Endothelial cell of umbilical vein (primary cell): ENCODE results near the gene XKR3. TPM values are rescaled to one million over a fixed set of nuclear protein-coding genes. Genes with fewer than 3 reads are reported as not detected.

Experiments
- BruUV-seq: library from RNA; stranded (reverse); fragments of 400-500 nt; replicated peaks from 2 replicates; lab custom pipeline; 2021; lab: Mats Ljungman, UMichigan
- CTCF ChIA-PET: fragments of 300-600, 350-600 bp; sonication (Branson Sonifier 250); formaldehyde crosslinking; loops from one replicate; lab custom pipeline; 2021; ENCODE audit warnings: antibody characterized with exemption, inconsistent platforms; lab: Charles Lee
- POLR2A ChIA-PET: fragments of 300-600, 350-600 bp; sonication (Branson Sonifier 250); formaldehyde crosslinking; loops from one replicate; lab custom pipeline; 2021; ENCODE audit warnings: antibody characterized with exemption, inconsistent platforms; lab: Charles Lee
- DNase-seq: peaks from one replicate; pipeline ENCODE4 v3.0.0-alpha.2; 2011; ENCODE audit warnings: low read depth, low spot score
- FAIRE-seq: peaks from 2 replicates; lab custom pipeline; 2011; peaks lifted over from hg19 to GRCh38; lab: Jason Lieb, UNC
- H2AFZ ChIP-seq: 2 replicates; pipeline ENCODE4 v1.6.0; 2012; ENCODE audit warnings: low read depth, low read length, control low read depth, inconsistent platforms
- H3K27ac ChIP-seq: 2 replicates; pipeline ENCODE4 v1.5.1; 2011; ENCODE audit warnings: low read depth, mild to moderate bottlenecking, control low read depth, low read length, moderate library complexity; ENCODE audit not compliant: insufficient read depth
- H3K27me3 ChIP-seq, 2 experiments: 2 replicates each; pipeline versions ENCODE4 v1.6.0 to v1.6.1; 2011; ENCODE audit warnings: low read length in 2 of 2, mixed read lengths in 1 of 2; ENCODE audit not compliant: control insufficient read depth in 2 of 2, insufficient read depth in 2 of 2
- H3K36me3 ChIP-seq, 2 experiments: 2 replicates in 1 of 2; 3 replicates in 1 of 2; pipeline ENCODE4 v1.5.1; 2011; ENCODE audit warnings: low read length in 2 of 2, mild to moderate bottlenecking in 1 of 2, moderate library complexity in 1 of 2; ENCODE audit not compliant: control insufficient read depth in 2 of 2, insufficient read depth in 2 of 2; ENCODE audit errors: extremely low read depth in 1 of 2
- H3K4me1 ChIP-seq: 3 replicates; pipeline ENCODE4 v1.5.1; 2011; ENCODE audit warnings: mild to moderate bottlenecking, low read length; ENCODE audit not compliant: control insufficient read depth, insufficient read depth; ENCODE audit errors: extremely low read depth
- H3K4me2 ChIP-seq: 2 replicates; pipeline ENCODE4 v1.6.1; 2011; ENCODE audit warnings: low read length, control low read depth, mixed read lengths; ENCODE audit not compliant: insufficient read depth
- H3K4me3 ChIP-seq, 3 experiments: fragments of 200-600 bp in 1 of 3; sonication (generic), shearing (Covaris generic) in 1 of 3; replicated peaks in 1 of 3; 2 replicates each; pipeline ENCODE4 v1.5.1; 2011 to 2016; ENCODE audit warnings: control low read depth in 3 of 3, low read length in 3 of 3, mild to moderate bottlenecking in 2 of 3, inconsistent platforms in 1 of 3, low read depth in 1 of 3, moderate library complexity in 1 of 3; ENCODE audit not compliant: insufficient read depth in 1 of 3
- H3K79me2 ChIP-seq: 2 replicates; pipeline ENCODE4 v1.6.0; 2012; ENCODE audit warnings: low read length, inconsistent platforms; ENCODE audit not compliant: control insufficient read depth, insufficient read depth
- H3K9ac ChIP-seq: replicated peaks from 2 replicates; pipeline ENCODE3; 2011; ENCODE audit warnings: low read length, control low read depth; ENCODE audit not compliant: insufficient read depth; ENCODE audit errors: extremely low read depth
- H3K9me1 ChIP-seq: replicated peaks from 3 replicates; pipeline ENCODE4 v1.6.0; 2011; ENCODE audit warnings: mild to moderate bottlenecking, low read length; ENCODE audit not compliant: control insufficient read depth, insufficient read depth; ENCODE audit errors: extremely low read depth
- H3K9me3 ChIP-seq: replicated peaks from 2 replicates; pipeline ENCODE4 v1.5.1; 2012; ENCODE audit warnings: low read length, inconsistent platforms; ENCODE audit not compliant: control insufficient read depth, insufficient read depth
- H4K20me1 ChIP-seq: replicated peaks from 2 replicates; pipeline ENCODE3; 2011; ENCODE audit warnings: mild to moderate bottlenecking, low read length; ENCODE audit not compliant: control insufficient read depth, insufficient read depth; ENCODE audit errors: extremely low read depth
- EZH2 ChIP-seq: IDR thresholded peaks from 2 replicates; pipeline ENCODE4 v1.6.1; 2012; ENCODE audit warnings: borderline replicate concordance, low read depth, mild to moderate bottlenecking, moderate library complexity, low read length, inconsistent platforms; ENCODE audit not compliant: severe bottlenecking
- FOS ChIP-seq: IDR thresholded peaks from 2 replicates; pipeline ENCODE4 v1.6.1; 2011; ENCODE audit warnings: mild to moderate bottlenecking, low read length, moderate library complexity, borderline replicate concordance; ENCODE audit not compliant: insufficient read depth
- GATA2 ChIP-seq: IDR thresholded peaks from 2 replicates; pipeline ENCODE4 v1.7.0; 2011; ENCODE audit warnings: low read depth, mild to moderate bottlenecking, moderate library complexity, mixed read lengths, low read length; ENCODE audit not compliant: insufficient read length, insufficient read depth
- JUN ChIP-seq: IDR thresholded peaks from 2 replicates; pipeline ENCODE4 v1.6.1; 2011; ENCODE audit warnings: borderline replicate concordance, low read depth; ENCODE audit not compliant: insufficient read length, insufficient read depth
- MYC ChIP-seq: IDR thresholded peaks from one replicate; pipeline ENCODE4 v1.6.1; 2011; ENCODE audit warnings: mild to moderate bottlenecking, low read depth, low read length
- POLR2A ChIP-seq: IDR thresholded peaks from 2 replicates; pipeline ENCODE4 v1.6.1; 2012; ENCODE audit warnings: low read depth, mild to moderate bottlenecking, control low read depth, low read length
- POLR2AphosphoS5 ChIP-seq: IDR thresholded peaks from 2 replicates; pipeline ENCODE4 v1.6.1; 2012; ENCODE audit warnings: low read depth, mild to moderate bottlenecking, control low read depth, low read length, moderate library complexity; ENCODE audit not compliant: insufficient read depth
- dilution Hi-C: fragments of 300-500 bp; cut with MboI; formaldehyde crosslinking; loops from one replicate; pipeline ENCODE4 v1.15.0; 2019; ENCODE audit warnings: low sequenced_read_pairs; ENCODE audit not compliant: extremely low pct_ligation_motif_present
- intact Hi-C: fragments of 100-400 bp; cut with micrococcal nuclease; formaldehyde crosslinking; loops from one replicate; pipeline ENCODE4 v1.10.0; 2022
- polyA plus RNA-seq, 4 experiments: library from polyadenylated mRNA; depleted of rRNA in 3 of 4; stranded (reverse) in 3 of 4; unstranded in 1 of 4; fragments of >200 nt; gene quantifications; 2 replicates each; pipeline versions ENCODE4 v1.2.1 to v1.2.3, GENCODE V29; 2011 to 2012; ENCODE audit warnings: missing spikeins in 1 of 4
- total RNA-seq: library from RNA; stranded (reverse); gene quantifications from 2 replicates; pipeline ENCODE4 v1.2.3, GENCODE V29; 2021
- TF ChIP-seq, protein P1 (sequence below): IDR thresholded peaks from 2 replicates; pipeline ENCODE4 v1.6.1; 2011; ENCODE audit not compliant: insufficient read depth, insufficient read length
- TF ChIP-seq, protein P2 (sequence below), 2 donors: IDR thresholded peaks; 1 replicate in 1 of 2; 2 replicates in 1 of 2; pipeline ENCODE4 v1.5.1; 2011; ENCODE audit warnings: low read length in 2 of 2, mild to moderate bottlenecking in 2 of 2, moderate library complexity in 2 of 2, control low read depth in 1 of 2, inconsistent platforms in 1 of 2, low read depth in 1 of 2; ENCODE audit not compliant: insufficient read depth in 1 of 2; ENCODE audit errors: extremely low read depth in 1 of 2

Gene XKR3
- total and polyA plus RNA-seq, 2 donors (not counting 3 experiments of a cell fraction or from before 2014, with no cell fraction given) = not detected

DNA sequence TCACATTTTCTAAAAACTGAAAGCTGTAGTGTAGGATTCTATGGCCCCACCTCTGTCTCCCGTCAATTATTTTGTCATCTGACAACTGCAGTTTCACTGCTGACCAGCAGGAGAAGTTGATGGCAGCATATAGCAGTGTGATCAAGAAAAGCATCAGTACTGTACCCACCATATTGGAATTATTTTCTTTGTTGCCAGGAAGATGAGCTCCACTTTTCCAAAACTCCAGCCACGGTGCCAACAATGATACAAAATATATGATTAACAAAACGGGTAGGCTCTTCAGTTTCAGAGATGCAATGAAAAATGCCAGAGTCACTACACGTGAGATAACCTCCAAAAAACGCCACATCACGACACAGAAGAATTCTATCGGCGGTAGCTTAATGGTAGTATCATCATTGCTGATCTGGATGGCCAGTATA, 41.3 kb downstream of the XKR3 start:
- no peak overlapping the region for H3K9ac ChIP-seq
- no TSS peak for BruUV-seq
- no peak overlapping the region for H3K4me2 ChIP-seq
- no peak overlapping the region for H2AFZ ChIP-seq
- TF ChIP-seq POLR2A (no peak), FOS (no peak)
- DNase-seq (no peak), FAIRE-seq (no peak)
- no peaks in the 10 kb centered on the region for H3K9me1 ChIP-seq
- no peaks in the 10 kb centered on the region for H3K27me3 ChIP-seq
- no peak overlapping the region for H3K4me3 ChIP-seq
- H3K36me3 ChIP-seq = no peaks in the 10 kb centered on the region
- H4K20me1 ChIP-seq = no peaks in the 10 kb centered on the region
- H3K27ac ChIP-seq = no peak overlapping the region
- intact Hi-C loops = no loop called here
- CTCF ChIA-PET = no interaction called here
- H3K9me3 ChIP-seq = peaks cover 9% of the 10 kb centered on the region
- POLR2A ChIA-PET = no interaction called here
- H3K79me2 ChIP-seq = no peaks in the 10 kb centered on the region
- dilution Hi-C loops = no loop called here
- no peaks in the 10 kb centered on the region for H3K4me1 ChIP-seq

DNA sequence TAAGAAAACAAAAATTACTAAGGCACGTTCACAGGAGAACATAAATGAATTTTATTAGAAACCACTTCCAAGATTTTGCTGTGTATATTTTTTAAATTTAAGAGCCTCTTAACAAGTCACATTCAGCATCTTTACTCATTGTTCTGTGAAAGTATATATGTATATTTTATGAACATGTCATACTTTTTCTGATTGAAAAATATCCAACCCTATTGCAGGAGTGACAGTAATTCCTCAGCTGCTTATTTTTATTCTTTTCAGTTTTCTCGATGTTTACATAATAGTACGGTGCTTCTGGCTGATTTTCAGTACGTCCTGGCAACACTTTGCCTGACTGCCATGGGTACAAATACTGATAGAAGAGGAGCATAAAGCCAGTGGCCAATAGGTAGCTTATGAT, 41.8 kb downstream of the XKR3 start:
- Histone ChIP-seq H3K9ac (no peak overlapping the region), H3K4me2 (no peak overlapping the region), H3K9me1 (no peaks in the 10 kb centered on the region), H3K27ac (no peak overlapping the region), H3K4me3 (no peak overlapping the region), H3K4me1 (no peaks in the 10 kb centered on the region), H3K9me3 (peaks cover 9% of the 10 kb centered on the region), H4K20me1 (no peaks in the 10 kb centered on the region), H3K79me2 (no peaks in the 10 kb centered on the region), H3K36me3 (no peaks in the 10 kb centered on the region), H3K27me3 (no peaks in the 10 kb centered on the region), H2AFZ (no peak overlapping the region)
- dilution Hi-C loops = no loop called here
- CTCF ChIA-PET = no interaction called here
- intact Hi-C loops = no loop called here
- no peak for FAIRE-seq
- no TSS peak for BruUV-seq
- POLR2A ChIA-PET = no interaction called here
- TF ChIP-seq EZH2 (no peak), FOS (no peak), JUN (no peak), MYC (no peak), POLR2AphosphoS5 (no peak), GATA2 (no peak), POLR2A (no peak)
- TF ChIP-seq, protein P1, sequence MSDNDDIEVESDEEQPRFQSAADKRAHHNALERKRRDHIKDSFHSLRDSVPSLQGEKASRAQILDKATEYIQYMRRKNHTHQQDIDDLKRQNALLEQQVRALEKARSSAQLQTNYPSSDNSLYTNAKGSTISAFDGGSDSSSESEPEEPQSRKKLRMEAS = no peak
- TF ChIP-seq, protein P2, sequence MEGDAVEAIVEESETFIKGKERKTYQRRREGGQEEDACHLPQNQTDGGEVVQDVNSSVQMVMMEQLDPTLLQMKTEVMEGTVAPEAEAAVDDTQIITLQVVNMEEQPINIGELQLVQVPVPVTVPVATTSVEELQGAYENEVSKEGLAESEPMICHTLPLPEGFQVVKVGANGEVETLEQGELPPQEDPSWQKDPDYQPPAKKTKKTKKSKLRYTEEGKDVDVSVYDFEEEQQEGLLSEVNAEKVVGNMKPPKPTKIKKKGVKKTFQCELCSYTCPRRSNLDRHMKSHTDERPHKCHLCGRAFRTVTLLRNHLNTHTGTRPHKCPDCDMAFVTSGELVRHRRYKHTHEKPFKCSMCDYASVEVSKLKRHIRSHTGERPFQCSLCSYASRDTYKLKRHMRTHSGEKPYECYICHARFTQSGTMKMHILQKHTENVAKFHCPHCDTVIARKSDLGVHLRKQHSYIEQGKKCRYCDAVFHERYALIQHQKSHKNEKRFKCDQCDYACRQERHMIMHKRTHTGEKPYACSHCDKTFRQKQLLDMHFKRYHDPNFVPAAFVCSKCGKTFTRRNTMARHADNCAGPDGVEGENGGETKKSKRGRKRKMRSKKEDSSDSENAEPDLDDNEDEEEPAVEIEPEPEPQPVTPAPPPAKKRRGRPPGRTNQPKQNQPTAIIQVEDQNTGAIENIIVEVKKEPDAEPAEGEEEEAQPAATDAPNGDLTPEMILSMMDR (IDR thresholded peaks at IDR 0.05; ENCODE audit: extremely low read depth in 1 of 2, insufficient read depth in 1 of 2, low read depth in 1 of 2, low read length in 2 of 2) = no peak
- no peak for DNase-seq
